Stimulated activated CD4-positive, alpha-beta T cell treated with anti-CD3 and anti-CD28 coated beads, Interleukin-1b, Interleukin-23, amount 100 ng/mL, for 48 hours (primary cell): Measurements from ENCODE around the gene ODC1.

Experiments
- DNase-seq: peaks from one replicate; pipeline ENCODE4 v3.0.0-alpha.2; 2020

The ODC1 gene

GRCh38 chr2:10413503-10413902 is 34.6 kb downstream of the ODC1 start:
- DNase-seq = no peak

GRCh38 chr2:10412380-10412779 is 35.7 kb downstream of the ODC1 start:
- DNase-seq = peak; percentile 37

- DNase-seq = no peak
Observed at GRCh38 chr2:10411557-10411956, 36.6 kb downstream of the ODC1 start.

GRCh38 chr2:10410823-10411437 is 37.2 kb downstream of the ODC1 start:
- DNase-seq = no peak

GRCh38 chr2:10410001-10410822 is 37.9 kb downstream of the ODC1 start:
- DNase-seq = no peak

GRCh38 chr2:10408649-10409579 is 39.2 kb downstream of the ODC1 start:
- DNase-seq = peak; percentile 84

- peak; percentile 81 for DNase-seq
Observed at GRCh38 chr2:10407841-10408648, 40.1 kb downstream of the ODC1 start.

- no peak for DNase-seq
Observed at GRCh38 chr2:10407432-10407831, 40.7 kb downstream of the ODC1 start.

GRCh38 chr2:10406491-10407188 is 41.5 kb downstream of the ODC1 start:
- DNase-seq = no peak

- DNase-seq = no peak
Observed at GRCh38 chr2:10406016-10406415, 42.1 kb downstream of the ODC1 start.

- no peak for DNase-seq
Observed at GRCh38 chr2:10405448-10405847, 42.7 kb downstream of the ODC1 start.

GRCh38 chr2:10404324-10405143 is 43.6 kb downstream of the ODC1 start:
- no peak for DNase-seq

GRCh38 chr2:10402653-10403215 is 45.4 kb downstream of the ODC1 start:
- DNase-seq = no peak

- no peak for DNase-seq
Observed at GRCh38 chr2:10402062-10402585, 46.0 kb downstream of the ODC1 start.

- no peak for DNase-seq
Observed at GRCh38 chr2:10400978-10401951, 46.9 kb downstream of the ODC1 start.

GRCh38 chr2:10400568-10400977 is 47.6 kb downstream of the ODC1 start:
- peak; percentile 70 for DNase-seq

- DNase-seq = no peak
Observed at GRCh38 chr2:10400002-10400401, 48.1 kb downstream of the ODC1 start.

- no peak for DNase-seq
Observed at GRCh38 chr2:10399358-10399757, 48.8 kb downstream of the ODC1 start.

- no peak for DNase-seq
Observed at GRCh38 chr2:10398496-10398895, 49.6 kb downstream of the ODC1 start.
